A673 (cell line): ENCODE results near the gene ATP5IF1. TPM values are rescaled to one million over a fixed set of nuclear protein-coding genes. Genes with fewer than 3 reads are reported as not detected.

ENCODE experiments used
- BruUV-seq: library from RNA; stranded (reverse); fragments of 400-500 nt; replicated peaks from 2 replicates; lab custom pipeline; 2021; lab: Mats Ljungman, UMichigan
- CTCF ChIA-PET: fragments of 300-600 bp; sonication (Branson Sonifier 250); formaldehyde crosslinking; loops from one replicate; lab custom pipeline; 2022; ENCODE audit warnings: antibody characterized with exemption; lab: Charles Lee
- POLR2A ChIA-PET: fragments of 300-600 bp; sonication (Branson Sonifier 250); formaldehyde crosslinking; loops from one replicate; lab custom pipeline; 2022; ENCODE audit warnings: antibody characterized with exemption; ENCODE audit not compliant: low non-redundant PET; lab: Charles Lee
- DNase-seq: peaks from one replicate; pipeline ENCODE4 v3.0.0-alpha.2; 2015; ENCODE audit warnings: low spot score
- H3K27ac ChIP-seq: fragments of 200-600 bp; sonication (generic); 2 replicates; pipeline ENCODE4 v1.5.1; 2016; ENCODE audit warnings: mixed run types, low read depth, mild to moderate bottlenecking, mixed read lengths, antibody characterized with exemption, low read length; ENCODE audit not compliant: poor library complexity, severe bottlenecking
- H3K27me3 ChIP-seq: fragments of 200-600 bp; sonication (generic); replicated peaks from 2 replicates; pipeline ENCODE4 v1.6.1; 2017; ENCODE audit warnings: mixed run types, low read depth, mild to moderate bottlenecking, mixed read lengths, antibody characterized with exemption, low read length; ENCODE audit not compliant: insufficient read depth, poor library complexity
- H3K36me3 ChIP-seq: fragments of 200-600 bp; sonication (generic); 2 replicates; pipeline ENCODE4 v1.6.1; 2016; ENCODE audit warnings: mixed run types, mild to moderate bottlenecking, mixed read lengths, antibody characterized with exemption, low read length; ENCODE audit not compliant: insufficient read depth, poor library complexity, severe bottlenecking
- H3K4me1 ChIP-seq: fragments of 200-600 bp; sonication (generic); 2 replicates; pipeline ENCODE4 v1.6.1; 2017; ENCODE audit warnings: mixed run types, mild to moderate bottlenecking, mixed read lengths, antibody characterized with exemption, low read length; ENCODE audit not compliant: insufficient read depth, poor library complexity, severe bottlenecking
- H3K4me3 ChIP-seq: fragments of 200-600 bp; sonication (generic); 2 replicates; pipeline ENCODE4 v1.5.1; 2016; ENCODE audit warnings: low read depth, mixed run types, mild to moderate bottlenecking, mixed read lengths, low read length; ENCODE audit not compliant: poor library complexity, severe bottlenecking
- H3K9me3 ChIP-seq: fragments of 200-600 bp; sonication (generic); 2 replicates; pipeline ENCODE4 v1.6.1; 2016; ENCODE audit warnings: mixed run types, low read depth, mild to moderate bottlenecking, mixed read lengths, antibody characterized with exemption, low read length; ENCODE audit not compliant: poor library complexity, severe bottlenecking
- EZH2 ChIP-seq: fragments of 200-600 bp; sonication (generic); IDR thresholded peaks from 2 replicates; pipeline ENCODE4 v1.6.1; 2017; ENCODE audit warnings: borderline replicate concordance, low read depth, mild to moderate bottlenecking, mixed read lengths, antibody characterized with exemption, low read length; ENCODE audit not compliant: poor library complexity, severe bottlenecking
- intact Hi-C: fragments of 100-400 bp; cut with micrococcal nuclease; formaldehyde crosslinking; loops from one replicate; pipeline ENCODE4 v1.10.0; 2022; ENCODE audit not compliant: unreplicated experiment
- total RNA-seq: library from RNA; stranded (reverse); gene quantifications from 2 replicates; pipeline ENCODE4 v1.2.3, GENCODE V29; 2021
- TF ChIP-seq, protein P1 (sequence below): fragments of 300-800, 200-600 bp; sonication (generic); conservative IDR thresholded peaks from 2 replicates; pipeline ENCODE4 v1.5.1; 2017; ENCODE audit warnings: low read depth, mild to moderate bottlenecking, antibody characterized with exemption, low read length, moderate library complexity, mixed read lengths

ATP5IF1 gene
- total RNA-seq, 1 experiment from 2014 or later, result 144 TPM

- intact Hi-C loops, result no loop called here
- no TSS peak for BruUV-seq
- H3K4me3 ChIP-seq, result no peak overlapping the region
- no peak for DNase-seq
- POLR2A ChIA-PET, result no interaction called here
- H3K36me3 ChIP-seq, result peaks cover 6% of the 10 kb centered on the region
- no peak for TF ChIP-seq EZH2
- TF ChIP-seq, protein P1, sequence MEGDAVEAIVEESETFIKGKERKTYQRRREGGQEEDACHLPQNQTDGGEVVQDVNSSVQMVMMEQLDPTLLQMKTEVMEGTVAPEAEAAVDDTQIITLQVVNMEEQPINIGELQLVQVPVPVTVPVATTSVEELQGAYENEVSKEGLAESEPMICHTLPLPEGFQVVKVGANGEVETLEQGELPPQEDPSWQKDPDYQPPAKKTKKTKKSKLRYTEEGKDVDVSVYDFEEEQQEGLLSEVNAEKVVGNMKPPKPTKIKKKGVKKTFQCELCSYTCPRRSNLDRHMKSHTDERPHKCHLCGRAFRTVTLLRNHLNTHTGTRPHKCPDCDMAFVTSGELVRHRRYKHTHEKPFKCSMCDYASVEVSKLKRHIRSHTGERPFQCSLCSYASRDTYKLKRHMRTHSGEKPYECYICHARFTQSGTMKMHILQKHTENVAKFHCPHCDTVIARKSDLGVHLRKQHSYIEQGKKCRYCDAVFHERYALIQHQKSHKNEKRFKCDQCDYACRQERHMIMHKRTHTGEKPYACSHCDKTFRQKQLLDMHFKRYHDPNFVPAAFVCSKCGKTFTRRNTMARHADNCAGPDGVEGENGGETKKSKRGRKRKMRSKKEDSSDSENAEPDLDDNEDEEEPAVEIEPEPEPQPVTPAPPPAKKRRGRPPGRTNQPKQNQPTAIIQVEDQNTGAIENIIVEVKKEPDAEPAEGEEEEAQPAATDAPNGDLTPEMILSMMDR, result no peak
- no peaks in the 10 kb centered on the region for H3K27me3 ChIP-seq
- H3K4me1 ChIP-seq, result peaks cover 6% of the 10 kb centered on the region
- H3K9me3 ChIP-seq, result no peaks in the 10 kb centered on the region
- CTCF ChIA-PET, result no interaction called here
- H3K27ac ChIP-seq, result no peak overlapping the region
Observed at GRCh38 chr1:28264897-28265296, 29.0 kb downstream of the ATP5IF1 start.

- ChIA-PET CTCF (no interaction called here), POLR2A (no interaction called here)
- H3K9me3 ChIP-seq, result no peaks in the 10 kb centered on the region
- H3K27ac ChIP-seq, result no peak overlapping the region
- no peak for TF ChIP-seq EZH2
- TF ChIP-seq, protein P1, result no peak
- BruUV-seq, result no TSS peak
- H3K4me1 ChIP-seq, result peaks cover 6% of the 10 kb centered on the region
- no peak overlapping the region for H3K4me3 ChIP-seq
- intact Hi-C loops, result no loop called here
- DNase-seq, result no peak
- no peaks in the 10 kb centered on the region for H3K27me3 ChIP-seq
- H3K36me3 ChIP-seq, result peaks cover 6% of the 10 kb centered on the region
Observed at GRCh38 chr1:28265577-28265976, 29.7 kb downstream of the ATP5IF1 start.

DNA sequence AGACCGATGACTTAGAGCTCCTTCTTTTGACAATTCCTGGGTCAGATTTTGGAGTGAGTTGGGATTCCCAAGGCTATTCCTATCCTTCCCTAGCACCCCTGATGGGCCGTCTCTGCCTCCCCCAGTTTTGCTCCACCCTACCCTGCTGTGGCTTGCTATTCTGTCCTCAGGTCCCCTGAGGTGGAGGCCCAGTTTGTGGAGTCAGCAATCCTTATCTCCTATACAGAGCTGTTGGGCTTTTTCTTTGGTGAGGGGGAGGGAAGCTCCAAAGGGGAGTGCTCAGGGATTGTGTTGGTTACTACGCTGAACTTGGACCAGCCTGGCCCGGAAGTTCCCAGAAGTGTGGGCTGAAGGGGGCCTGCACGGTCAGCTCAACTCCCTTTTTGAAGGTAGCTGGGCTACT lies 31.0 kb downstream of the ATP5IF1 start:
- intact Hi-C loops, result no loop called here
- Histone ChIP-seq H3K27ac (no peak overlapping the region), H3K27me3 (no peaks in the 10 kb centered on the region), H3K4me3 (no peak overlapping the region), H3K4me1 (no peaks in the 10 kb centered on the region), H3K9me3 (no peaks in the 10 kb centered on the region), H3K36me3 (peaks cover 19% of the 10 kb centered on the region)
- TF ChIP-seq EZH2, result no peak
- TF ChIP-seq, protein P1, result no peak
- CTCF ChIA-PET, result no interaction called here
- no peak for DNase-seq
- POLR2A ChIA-PET, result interaction anchor here (0.7 kb wide), 1 partner anchor 10 kb away, joined by 3 read pairs; no protein-coding TSS in a partner anchor
- BruUV-seq, result no TSS peak
